Astrocyte (in vitro differentiated cells and primary cell): ENCODE measurements around the gene GNA14. TPM values are rescaled to one million over a fixed set of nuclear protein-coding genes. Genes with fewer than 3 reads are reported as not detected.
A peak's percentile ranks its signal among the peaks of the same experiment; 100 is the strongest.

Experiments
- DNase-seq: peaks from one replicate; pipeline ENCODE4 v3.0.0-alpha.2; 2010; ENCODE audit warnings: low read depth
- FAIRE-seq: peaks from 2 replicates; lab custom pipeline; 2011; peaks lifted over from hg19 to GRCh38; lab: Jason Lieb, UNC
- H2AFZ ChIP-seq: 2 replicates; pipeline ENCODE4 v1.6.0; 2012; ENCODE audit warnings: low read depth, low read length, inconsistent platforms
- H3K27ac ChIP-seq: 2 replicates; pipeline ENCODE4 v1.5.1; 2011; ENCODE audit warnings: low read depth, low read length, inconsistent platforms
- H3K27me3 ChIP-seq: 2 replicates; pipeline ENCODE4 v1.6.0; 2011; ENCODE audit warnings: low read length, inconsistent platforms; ENCODE audit not compliant: insufficient read depth
- H3K36me3 ChIP-seq: 2 replicates; pipeline ENCODE4 v1.5.1; 2011; ENCODE audit warnings: low read length, inconsistent platforms; ENCODE audit not compliant: insufficient read depth
- H3K4me1 ChIP-seq: 2 replicates; pipeline ENCODE4 v1.5.1; 2011; ENCODE audit warnings: low read length, inconsistent platforms; ENCODE audit not compliant: insufficient read depth
- H3K4me2 ChIP-seq: 2 replicates; pipeline ENCODE4 v1.6.0; 2012; ENCODE audit warnings: low read length, inconsistent platforms
- H3K4me3 ChIP-seq: 2 replicates; pipeline ENCODE4 v1.5.1; 2011; ENCODE audit warnings: low read depth, mild to moderate bottlenecking, low read length, inconsistent platforms; ENCODE audit not compliant: insufficient read depth
- H3K79me2 ChIP-seq: 2 replicates; pipeline ENCODE4 v1.6.0; 2012; ENCODE audit warnings: mild to moderate bottlenecking, low read length, inconsistent platforms; ENCODE audit not compliant: insufficient read depth
- H3K9ac ChIP-seq: 2 replicates; pipeline ENCODE4 v1.6.0; 2012; ENCODE audit warnings: mild to moderate bottlenecking, low read length, inconsistent platforms
- H3K9me3 ChIP-seq: 2 replicates; pipeline ENCODE4 v1.5.1; 2012; ENCODE audit warnings: low read depth, mild to moderate bottlenecking, low read length, inconsistent platforms; ENCODE audit not compliant: insufficient read depth
- H4K20me1 ChIP-seq: 2 replicates; pipeline ENCODE4 v1.6.0; 2012; ENCODE audit warnings: low read length, inconsistent platforms; ENCODE audit not compliant: insufficient read depth
- H3K27ac Mint-ChIP-seq: one replicate; pipeline ENCODE4 v1.8.0; 2021; ENCODE audit warnings: mild to moderate bottlenecking, mixed read lengths; ENCODE audit not compliant: unreplicated experiment
- H3K27me3 Mint-ChIP-seq: one replicate; pipeline ENCODE4 v1.8.0; 2021; ENCODE audit warnings: low read depth, mixed read lengths; ENCODE audit not compliant: unreplicated experiment
- H3K36me3 Mint-ChIP-seq: one replicate; pipeline ENCODE4 v1.8.0; 2021; ENCODE audit warnings: low read depth, mixed read lengths; ENCODE audit not compliant: unreplicated experiment
- H3K4me1 Mint-ChIP-seq: one replicate; pipeline ENCODE4 v1.8.0; 2021; ENCODE audit warnings: low read depth, mixed read lengths; ENCODE audit not compliant: unreplicated experiment
- H3K4me3 Mint-ChIP-seq: one replicate; pipeline ENCODE4 v1.8.0; 2021; ENCODE audit warnings: mild to moderate bottlenecking, moderate library complexity, mixed read lengths; ENCODE audit not compliant: unreplicated experiment
- H3K9me3 Mint-ChIP-seq: one replicate; pipeline ENCODE4 v1.8.0; 2021; ENCODE audit warnings: mild to moderate bottlenecking, mixed read lengths; ENCODE audit not compliant: unreplicated experiment
- CTCF ChIP-seq: IDR thresholded peaks from 2 replicates; pipeline ENCODE4 v1.5.1; 2011; ENCODE audit warnings: low read depth, mild to moderate bottlenecking, inconsistent platforms, low read length, moderate library complexity; ENCODE audit not compliant: insufficient read depth
- EZH2 ChIP-seq: IDR thresholded peaks from 2 replicates; pipeline ENCODE4 v1.6.1; 2012; ENCODE audit warnings: mild to moderate bottlenecking, low read length, inconsistent platforms; ENCODE audit not compliant: insufficient read depth
- total RNA-seq: library from RNA; stranded (reverse); gene quantifications from 2 replicates; pipeline ENCODE4 v1.2.1, GENCODE V29; 2021

The GNA14 gene
- total RNA-seq, 1 donor from 2014 or later = 1.0 TPM

- H3K9me3 Mint-ChIP-seq = peaks cover 2% of the 10 kb centered on the region
- TF ChIP-seq EZH2 = no peak
- no peak for TF ChIP-seq CTCF
- no peak for DNase-seq
- Histone ChIP-seq H3K27ac (no peak overlapping the region), H3K4me3 (no peak overlapping the region), H3K27me3 (no peaks in the 10 kb centered on the region), H3K4me2 (no peak overlapping the region), H3K36me3 (no peaks in the 10 kb centered on the region), H4K20me1 (no peaks in the 10 kb centered on the region), H3K4me1 (peaks cover 9% of the 10 kb centered on the region), H3K9ac (no peak overlapping the region), H3K79me2 (no peaks in the 10 kb centered on the region), H3K9me3 (no peaks in the 10 kb centered on the region), H2AFZ (no peak overlapping the region)
- no peaks in the 10 kb centered on the region for H3K36me3 Mint-ChIP-seq
- no peak overlapping the region for H3K4me3 Mint-ChIP-seq
- FAIRE-seq = peak; percentile 29
- peaks cover 2% of the 10 kb centered on the region for H3K27me3 Mint-ChIP-seq
- H3K27ac Mint-ChIP-seq = no peak overlapping the region
- H3K4me1 Mint-ChIP-seq = peaks cover 14% of the 10 kb centered on the region
Measured at GRCh38 chr9:77513457-77513856, 134.7 kb downstream of the GNA14 start.

- Histone ChIP-seq H4K20me1 (no peaks in the 10 kb centered on the region), H3K9me3 (no peaks in the 10 kb centered on the region), H3K27ac (no peak overlapping the region), H2AFZ (no peak overlapping the region), H3K36me3 (no peaks in the 10 kb centered on the region), H3K27me3 (no peaks in the 10 kb centered on the region), H3K4me3 (no peak overlapping the region), H3K4me2 (no peak overlapping the region), H3K4me1 (peaks cover 9% of the 10 kb centered on the region), H3K9ac (no peak overlapping the region), H3K79me2 (no peaks in the 10 kb centered on the region)
- Mint-ChIP-seq H3K4me3 (no peak overlapping the region), H3K36me3 (no peaks in the 10 kb centered on the region), H3K27me3 (peaks cover 2% of the 10 kb centered on the region), H3K4me1 (peaks cover 14% of the 10 kb centered on the region), H3K27ac (no peak overlapping the region), H3K9me3 (peaks cover 2% of the 10 kb centered on the region)
- TF ChIP-seq EZH2 (no peak), CTCF (no peak)
- DNase-seq (no peak), FAIRE-seq (no peak)
Measured at GRCh38 chr9:77512876-77513275, 135.2 kb downstream of the GNA14 start.

GRCh38 chr9:77511525-77511924 is 136.6 kb downstream of the GNA14 start:
- no peaks in the 10 kb centered on the region for H4K20me1 ChIP-seq
- TF ChIP-seq EZH2 (no peak), CTCF (no peak)
- no peaks in the 10 kb centered on the region for H3K79me2 ChIP-seq
- no peaks in the 10 kb centered on the region for H3K27me3 ChIP-seq
- H2AFZ ChIP-seq = no peak overlapping the region
- no peak overlapping the region for H3K4me2 ChIP-seq
- H3K9ac ChIP-seq = no peak overlapping the region
- FAIRE-seq = no peak
- no peak for DNase-seq
- no peak overlapping the region for H3K4me3 ChIP-seq
- peaks cover 9% of the 10 kb centered on the region for H3K4me1 ChIP-seq
- no peaks in the 10 kb centered on the region for H3K36me3 ChIP-seq
- H3K4me3 Mint-ChIP-seq = no peak overlapping the region
- no peak overlapping the region for H3K27ac ChIP-seq
- no peaks in the 10 kb centered on the region for H3K36me3 Mint-ChIP-seq
- H3K27me3 Mint-ChIP-seq = peaks cover 2% of the 10 kb centered on the region
- peaks cover 2% of the 10 kb centered on the region for H3K9me3 Mint-ChIP-seq
- H3K4me1 Mint-ChIP-seq = peaks cover 14% of the 10 kb centered on the region
- H3K9me3 ChIP-seq = no peaks in the 10 kb centered on the region
- H3K27ac Mint-ChIP-seq = no peak overlapping the region
